Mucosa of gallbladder (tissue), 1 donor: ENCODE measurements around the gene ING2. TPM values are rescaled to one million over a fixed set of nuclear protein-coding genes. Genes with fewer than 3 reads are reported as not detected.
"Not testable (repeated sequence)": the region's sequence is repeated elsewhere in the genome, so short reads cannot be mapped to it uniquely, and the experiment has no call there.

Experiments
- DNase-seq: peaks from one replicate; pipeline ENCODE4 v3.0.0-alpha.2; 2020; ENCODE audit warnings: low spot score
- total RNA-seq: library from RNA; stranded (reverse); gene quantifications from one replicate; pipeline ENCODE4 v1.2.1, GENCODE V29; 2021
- donor health status: DM: no; HTN: no; CAD: no.

ING2 gene
- total RNA-seq, 1 donor from 2014 or later: 9.4 TPM

- no peak for DNase-seq
Measured at GRCh38 chr4:183548306-183548705, 43.4 kb downstream of the ING2 start.

GRCh38 chr4:183550345-183551093, 45.7 kb downstream of the ING2 start:
- DNase-seq: no peak

GRCh38 chr4:183552274-183553146, 47.7 kb downstream of the ING2 start:
- no peak for DNase-seq

GRCh38 chr4:183553147-183553478, 48.3 kb downstream of the ING2 start:
- DNase-seq: not testable (repeated sequence)

- no peak for DNase-seq
Measured at GRCh38 chr4:183553601-183554345, 48.9 kb downstream of the ING2 start.

GRCh38 chr4:183554346-183554686, 49.5 kb downstream of the ING2 start:
- no peak for DNase-seq

- no peak for DNase-seq
Measured at GRCh38 chr4:183554878-183555585, 50.2 kb downstream of the ING2 start.

GRCh38 chr4:183556947-183557346, 52.1 kb downstream of the ING2 start:
- DNase-seq: no peak

- no peak for DNase-seq
Measured at GRCh38 chr4:183557611-183558010, 52.8 kb downstream of the ING2 start.

- no peak for DNase-seq
Measured at GRCh38 chr4:183558873-183559272, 54.0 kb downstream of the ING2 start.

GRCh38 chr4:183561905-183562304, 57.0 kb downstream of the ING2 start:
- DNase-seq: no peak

Other genes starting within 250 kb of the ING2 start
- not detected for gene CLDN22, start 184.8 kb upstream of the ING2 start, total RNA-seq
- not detected for gene CLDN24, start 182.6 kb upstream of the ING2 start, total RNA-seq
- gene CDKN2AIP, start 60.4 kb upstream of the ING2 start, total RNA-seq: 19.1 TPM
- gene RWDD4, start 154.1 kb downstream of the ING2 start, total RNA-seq: 16.5 TPM
- gene TRAPPC11, start 154.2 kb downstream of the ING2 start, total RNA-seq: 33.8 TPM